ENCODE measurements around the gene TENT4B.
"Not testable (repeated sequence)": the region's sequence is repeated elsewhere in the genome, so short reads cannot be mapped to it uniquely, and the experiment has no call there.

TENT4B gene

DNA sequence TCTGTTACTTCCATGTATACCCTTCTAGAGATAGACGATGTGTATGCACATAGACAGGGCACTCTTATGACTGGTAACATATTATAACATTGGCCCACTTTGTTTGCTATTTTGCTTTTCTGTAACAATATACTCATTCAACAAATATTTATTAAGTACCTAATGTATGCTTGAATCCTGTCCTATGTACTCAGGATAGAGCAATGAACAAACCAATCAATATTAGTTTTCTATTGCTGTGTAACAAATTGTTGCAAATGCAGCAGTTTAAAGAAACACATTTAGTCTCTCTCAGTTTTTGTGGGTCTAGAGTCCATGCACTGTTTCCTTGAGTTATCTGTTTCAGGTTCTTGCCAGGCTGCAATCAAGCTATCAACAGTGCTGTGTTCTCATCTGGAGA lies 29.7 kb upstream of the TENT4B start:
- TF ChIP-seq, protein P1, sequence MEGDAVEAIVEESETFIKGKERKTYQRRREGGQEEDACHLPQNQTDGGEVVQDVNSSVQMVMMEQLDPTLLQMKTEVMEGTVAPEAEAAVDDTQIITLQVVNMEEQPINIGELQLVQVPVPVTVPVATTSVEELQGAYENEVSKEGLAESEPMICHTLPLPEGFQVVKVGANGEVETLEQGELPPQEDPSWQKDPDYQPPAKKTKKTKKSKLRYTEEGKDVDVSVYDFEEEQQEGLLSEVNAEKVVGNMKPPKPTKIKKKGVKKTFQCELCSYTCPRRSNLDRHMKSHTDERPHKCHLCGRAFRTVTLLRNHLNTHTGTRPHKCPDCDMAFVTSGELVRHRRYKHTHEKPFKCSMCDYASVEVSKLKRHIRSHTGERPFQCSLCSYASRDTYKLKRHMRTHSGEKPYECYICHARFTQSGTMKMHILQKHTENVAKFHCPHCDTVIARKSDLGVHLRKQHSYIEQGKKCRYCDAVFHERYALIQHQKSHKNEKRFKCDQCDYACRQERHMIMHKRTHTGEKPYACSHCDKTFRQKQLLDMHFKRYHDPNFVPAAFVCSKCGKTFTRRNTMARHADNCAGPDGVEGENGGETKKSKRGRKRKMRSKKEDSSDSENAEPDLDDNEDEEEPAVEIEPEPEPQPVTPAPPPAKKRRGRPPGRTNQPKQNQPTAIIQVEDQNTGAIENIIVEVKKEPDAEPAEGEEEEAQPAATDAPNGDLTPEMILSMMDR (IDR thresholded peaks at IDR 0.05; ENCODE audit: low read length, missing control alignments), result no peak
- H3K4me3 ChIP-seq (replicated peaks; ENCODE audit: low read depth, low read length), result no peak overlapping the region
- DNase-seq (ENCODE audit: low read depth), result no peak

DNA sequence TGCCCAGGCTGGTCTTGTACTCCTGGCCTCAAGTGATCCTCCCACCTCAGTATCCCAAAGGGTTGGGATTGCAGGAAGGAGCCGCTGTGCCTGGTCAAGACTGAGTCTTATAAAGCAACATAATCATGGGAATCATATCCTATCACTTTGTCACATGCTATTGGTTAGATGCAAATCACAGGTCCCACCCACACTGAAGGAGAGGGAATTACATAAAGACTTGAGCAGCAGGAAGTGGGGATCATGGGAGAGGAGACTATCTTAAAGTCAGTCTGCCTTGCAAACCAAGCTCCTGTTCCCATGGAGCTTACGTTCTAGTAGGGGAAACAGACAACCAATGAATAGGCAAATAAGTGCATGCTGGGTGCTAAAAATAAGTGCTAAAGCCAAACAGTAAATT lies 28.3 kb upstream of the TENT4B start:
- TF ChIP-seq, protein P1 (IDR thresholded peaks at IDR 0.05; ENCODE audit: low read length, missing control alignments), result no peak

DNA sequence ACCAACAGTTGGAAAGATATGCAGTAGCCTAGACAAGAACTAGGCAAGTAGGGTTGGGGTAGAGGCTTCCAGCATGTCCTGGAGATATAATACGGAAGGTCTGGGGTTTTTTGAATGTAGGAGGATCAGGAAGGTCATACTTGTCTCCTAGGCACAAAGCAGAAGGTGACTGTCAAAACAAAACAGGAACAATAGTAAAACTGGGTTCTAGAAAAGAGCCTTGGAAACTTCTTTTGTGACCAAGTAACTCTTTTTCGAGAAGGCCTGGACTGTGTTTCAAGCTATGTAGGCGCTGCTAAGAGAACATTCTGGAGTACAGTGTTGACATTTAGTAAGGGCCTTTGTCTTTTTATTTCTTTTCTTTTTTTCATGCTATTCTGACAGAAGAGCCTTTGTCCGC lies 26.9 kb upstream of the TENT4B start:
- DNase-seq (ENCODE audit: low read depth), result no peak
- no peak overlapping the region for H3K4me3 ChIP-seq (replicated peaks; ENCODE audit: low read depth, low read length)
- TF ChIP-seq, protein P1 (IDR thresholded peaks at IDR 0.05; ENCODE audit: low read length, missing control alignments), result no peak

More for the DNA sequence above, 28.3 kb upstream of the TENT4B start:
- no peak for DNase-seq (ENCODE audit: low read depth)
- no peak overlapping the region for H3K4me3 ChIP-seq (replicated peaks; ENCODE audit: low read depth, low read length)

DNA sequence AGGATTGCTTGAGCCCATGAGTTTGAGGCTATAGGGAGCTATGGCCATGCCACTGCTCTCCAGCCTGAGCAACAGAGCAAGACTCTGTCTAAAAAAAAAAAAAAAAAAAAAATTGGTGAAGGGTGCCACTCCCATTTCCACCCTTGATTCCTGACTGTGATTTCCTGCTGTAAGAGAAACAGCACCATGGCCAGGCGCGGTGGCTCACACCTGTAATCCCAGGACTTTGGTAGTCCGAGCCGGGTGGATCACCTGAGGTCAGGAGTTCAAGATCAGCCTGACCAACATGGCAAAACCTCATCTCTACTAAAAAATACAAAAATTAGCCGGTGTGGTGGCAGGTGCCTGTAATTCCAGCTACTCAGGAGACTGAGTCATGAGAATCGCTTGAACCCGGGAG lies 20.5 kb upstream of the TENT4B start:
- not testable (repeated sequence) for H3K4me3 ChIP-seq (replicated peaks; ENCODE audit: low read depth, low read length); DNase-seq (ENCODE audit: low read depth)

DNA sequence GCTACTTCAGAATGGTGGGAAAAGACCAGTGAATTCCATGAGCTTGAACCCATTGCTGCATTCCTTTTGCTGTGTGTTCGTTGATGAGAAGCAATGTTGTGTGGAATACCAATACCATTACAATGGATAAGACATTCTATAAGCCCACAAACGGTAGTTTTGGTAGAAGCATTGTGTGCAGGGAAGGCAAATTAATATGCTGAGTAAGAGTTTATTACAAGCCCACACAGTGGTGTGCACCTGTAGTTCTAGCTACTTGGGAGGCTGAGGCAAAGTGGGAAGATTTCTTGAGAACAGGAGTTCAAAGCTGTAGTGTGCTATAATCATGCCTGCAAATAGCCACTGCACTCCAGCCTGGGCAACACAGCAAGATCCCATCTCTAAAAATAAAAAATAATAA lies 19.9 kb upstream of the TENT4B start:
- no peak overlapping the region for H3K4me3 ChIP-seq (replicated peaks; ENCODE audit: low read depth, low read length)
- TF ChIP-seq, protein P1 (IDR thresholded peaks at IDR 0.05; ENCODE audit: low read length, missing control alignments), result no peak
- no peak for DNase-seq (ENCODE audit: low read depth)

DNA sequence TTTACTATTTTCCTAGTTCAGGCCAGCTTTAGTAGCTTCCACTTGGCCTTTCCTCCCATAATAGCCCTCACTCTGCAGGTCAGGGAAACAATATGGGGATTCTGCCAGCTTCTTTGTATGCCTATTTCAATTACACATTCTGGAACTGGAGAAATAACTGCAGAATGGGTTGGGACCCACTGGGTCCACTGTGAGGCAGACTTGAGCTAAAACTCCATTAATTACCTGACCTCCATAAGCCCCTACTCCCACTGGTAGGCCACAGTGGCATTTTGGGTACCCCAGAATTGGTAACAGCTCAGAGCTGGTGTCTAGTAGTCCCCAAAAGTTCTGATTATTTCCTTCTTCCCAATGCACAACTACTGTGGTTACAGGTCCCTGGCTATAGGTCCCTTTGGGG lies 16.7 kb upstream of the TENT4B start:
- no peak overlapping the region for H3K4me3 ChIP-seq (replicated peaks; ENCODE audit: low read depth, low read length)
- no peak for DNase-seq (ENCODE audit: low read depth)
- TF ChIP-seq, protein P1 (IDR thresholded peaks at IDR 0.05; ENCODE audit: low read length, missing control alignments), result peak; percentile 8

DNA sequence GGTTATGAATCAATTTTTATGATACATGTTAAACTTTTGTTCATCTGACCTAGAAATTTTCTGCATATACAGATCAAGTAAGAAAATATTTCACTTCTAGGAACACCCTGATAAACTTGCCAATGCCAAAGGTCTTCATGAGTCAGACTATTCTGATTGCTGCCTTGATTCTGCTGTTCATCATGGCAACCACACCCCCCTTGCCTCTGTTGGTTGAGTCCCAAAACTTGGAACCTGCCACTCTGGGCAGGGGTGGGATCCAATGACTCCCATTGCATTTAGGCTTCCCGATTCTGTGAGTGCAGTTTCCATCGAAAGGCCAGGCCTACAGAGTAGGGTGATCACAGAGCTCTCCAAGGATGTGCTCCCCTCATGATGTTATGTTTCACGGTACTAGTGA lies 15.8 kb upstream of the TENT4B start:
- no peak for DNase-seq (ENCODE audit: low read depth)
- TF ChIP-seq, protein P1 (IDR thresholded peaks at IDR 0.05; ENCODE audit: low read length, missing control alignments), result no peak
- no peak overlapping the region for H3K4me3 ChIP-seq (replicated peaks; ENCODE audit: low read depth, low read length)

DNA sequence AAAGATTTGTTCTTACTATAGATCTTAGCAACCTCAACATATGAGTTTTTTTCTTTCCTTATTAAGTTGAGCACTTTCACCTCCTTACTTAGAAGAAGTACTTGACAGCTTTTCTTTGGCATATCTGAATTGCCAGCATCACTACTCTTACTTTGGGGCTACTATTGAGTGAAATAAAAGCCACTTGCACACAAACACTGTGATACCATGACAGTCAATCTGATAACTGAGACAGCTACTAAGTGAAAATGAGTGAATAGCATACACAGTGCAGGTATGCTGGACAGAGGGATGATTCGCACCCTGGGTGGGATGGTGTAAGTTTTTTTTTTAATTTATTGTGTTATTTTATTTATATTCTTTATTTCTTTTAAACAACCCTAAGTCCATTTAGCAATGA lies 13.5 kb upstream of the TENT4B start:
- DNase-seq (ENCODE audit: low read depth), result no peak
- H3K4me3 ChIP-seq (replicated peaks; ENCODE audit: low read depth, low read length), result no peak overlapping the region
- TF ChIP-seq, protein P1 (IDR thresholded peaks at IDR 0.05; ENCODE audit: low read length, missing control alignments), result no peak

All from fibroblast of pulmonary artery (primary cell).